ENCODE measurements around the gene ABCC3.
A peak's percentile ranks its signal among the peaks of the same experiment; 100 is the strongest.

The ABCC3 gene

GRCh38 chr17:50604513-50604912 is 30.2 kb upstream of the ABCC3 start:
- DNase-seq (ENCODE audit: low spot score), result no peak

GRCh38 chr17:50605429-50605828 is 29.3 kb upstream of the ABCC3 start:
- no peak for DNase-seq (ENCODE audit: low spot score)

- no peak for DNase-seq (ENCODE audit: low spot score)
Observed at GRCh38 chr17:50607522-50608175, 27.0 kb upstream of the ABCC3 start.

- DNase-seq (ENCODE audit: low spot score), result no peak
Observed at GRCh38 chr17:50608700-50609379, 25.8 kb upstream of the ABCC3 start.

GRCh38 chr17:50609380-50610074 is 25.2 kb upstream of the ABCC3 start:
- DNase-seq (ENCODE audit: low spot score), result no peak

- DNase-seq (ENCODE audit: low spot score), result no peak
Observed at GRCh38 chr17:50611634-50612033, 23.0 kb upstream of the ABCC3 start.

- DNase-seq (ENCODE audit: low spot score), result no peak
Observed at GRCh38 chr17:50612281-50612680, 22.4 kb upstream of the ABCC3 start.

GRCh38 chr17:50613007-50613992 is 21.4 kb upstream of the ABCC3 start:
- DNase-seq (ENCODE audit: low spot score), result no peak

- DNase-seq (ENCODE audit: low spot score), result no peak
Observed at GRCh38 chr17:50614471-50615051, 20.1 kb upstream of the ABCC3 start.

GRCh38 chr17:50615828-50616227 is 18.9 kb upstream of the ABCC3 start:
- no peak for DNase-seq (ENCODE audit: low spot score)

GRCh38 chr17:50618300-50618699 is 16.4 kb upstream of the ABCC3 start:
- no peak for DNase-seq (ENCODE audit: low spot score)

GRCh38 chr17:50618941-50619340 is 15.7 kb upstream of the ABCC3 start:
- no peak for DNase-seq (ENCODE audit: low spot score)

GRCh38 chr17:50619489-50619888 is 15.2 kb upstream of the ABCC3 start:
- DNase-seq (ENCODE audit: low spot score), result no peak

- DNase-seq (ENCODE audit: low spot score), result no peak
Observed at GRCh38 chr17:50620237-50620636, 14.4 kb upstream of the ABCC3 start.

- DNase-seq (ENCODE audit: low spot score), result peak; percentile 78
Observed at GRCh38 chr17:50620858-50621257, 13.8 kb upstream of the ABCC3 start.

GRCh38 chr17:50621574-50622031 is 13.1 kb upstream of the ABCC3 start:
- no peak for DNase-seq (ENCODE audit: low spot score)

GRCh38 chr17:50624321-50624934 is 10.3 kb upstream of the ABCC3 start:
- DNase-seq (ENCODE audit: low spot score), result no peak

GRCh38 chr17:50625032-50625871 is 9.4 kb upstream of the ABCC3 start:
- no peak for DNase-seq (ENCODE audit: low spot score)

GRCh38 chr17:50626037-50626574 is 8.6 kb upstream of the ABCC3 start:
- DNase-seq (ENCODE audit: low spot score), result peak; percentile 92

Data from ecto neural progenitor cell (in vitro differentiated cells).